ENCODE results near the gene FAM221B.

DNA sequence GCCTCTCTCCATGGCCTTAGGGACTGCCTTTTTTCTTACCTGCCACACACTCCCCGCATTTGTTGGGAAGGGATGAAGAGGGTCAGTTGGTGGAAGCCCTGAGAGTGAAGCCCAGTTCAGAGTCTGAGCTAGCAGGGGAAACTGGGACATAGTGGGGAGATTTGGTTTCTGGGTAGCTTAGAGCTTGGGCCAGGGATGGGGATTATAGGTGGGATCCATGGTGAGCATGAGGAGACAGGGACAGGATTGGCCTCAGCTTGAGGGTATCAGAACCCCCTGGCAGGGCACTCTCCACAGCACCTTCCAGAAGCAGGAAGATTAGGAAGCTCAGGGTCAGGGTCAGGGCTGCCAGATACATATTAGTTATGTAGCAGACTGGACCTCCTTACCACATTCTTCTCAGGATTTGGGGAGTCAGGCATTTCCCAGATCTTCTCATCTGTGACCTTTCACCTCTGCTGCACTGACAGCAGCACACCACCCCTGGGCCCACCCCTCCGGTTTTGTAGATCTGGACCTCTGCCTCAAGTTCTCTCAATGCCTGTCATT is 23.8 kb upstream of the FAM221B start:
- TF ChIP-seq GATA2 (IDR thresholded peaks at IDR 0.05; ENCODE audit: low read depth, low read length) (no peak), GATA3 (IDR thresholded peaks at IDR 0.05; ENCODE audit: low read depth, low read length) (no peak)
